SIG-M5 (cell line): ENCODE results near the gene HMG20A.
"Not testable (repeated sequence)": the region's sequence is repeated elsewhere in the genome, so short reads cannot be mapped to it uniquely, and the experiment has no call there.

ENCODE experiments used
- DNase-seq: peaks from one replicate; lab custom pipeline; 2025; lab: John Stamatoyannopoulos, UW

The HMG20A gene

GRCh38 chr15:77420610-77421369 is at the start of gene HMG20A:
TSS of gene HMG20A (plus strand) at chr15:77420888. CDS start at chr15:77458408, 37,520 bp downstream.
- DNase-seq = peak; percentile 46

DNA sequence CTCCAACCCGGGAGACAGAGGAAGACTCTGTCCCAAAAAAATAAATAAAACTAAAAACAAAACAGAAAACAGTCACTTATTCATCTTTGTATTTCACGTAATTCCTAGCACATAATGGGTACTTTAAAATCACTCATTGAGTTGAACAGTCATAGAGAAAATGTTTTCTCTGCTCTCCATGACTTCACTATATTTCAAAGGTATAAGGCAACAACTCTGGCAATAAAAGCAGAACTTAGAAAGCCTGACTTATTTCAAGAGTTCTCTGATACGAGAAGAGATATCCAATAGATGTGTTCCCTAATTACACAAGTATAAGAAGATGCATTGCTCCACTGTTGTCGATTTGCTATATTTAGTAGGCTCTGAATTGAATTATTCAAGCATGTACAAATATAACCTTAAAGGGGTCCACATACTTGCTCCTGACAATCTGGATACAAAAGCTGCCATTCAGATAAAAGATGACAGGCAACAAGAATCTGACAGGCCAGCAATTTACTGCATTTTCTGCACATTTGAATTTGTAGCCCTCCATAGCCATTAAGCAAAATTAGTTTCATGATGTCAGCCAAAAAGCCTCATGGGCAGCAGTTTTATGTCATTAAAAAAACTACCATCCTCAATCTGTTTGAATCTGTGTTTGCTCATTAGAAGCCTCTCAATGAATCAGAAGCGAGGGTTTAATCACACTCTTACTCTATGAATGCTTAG is 48.7 kb upstream of the HMG20A start:
- DNase-seq = no peak

GRCh38 chr15:77373441-77373840 is 47.2 kb upstream of the HMG20A start:
- DNase-seq = no peak

GRCh38 chr15:77375133-77375532 is 45.6 kb upstream of the HMG20A start:
- DNase-seq = no peak

GRCh38 chr15:77376770-77377169 is 43.9 kb upstream of the HMG20A start:
- DNase-seq = no peak

DNA sequence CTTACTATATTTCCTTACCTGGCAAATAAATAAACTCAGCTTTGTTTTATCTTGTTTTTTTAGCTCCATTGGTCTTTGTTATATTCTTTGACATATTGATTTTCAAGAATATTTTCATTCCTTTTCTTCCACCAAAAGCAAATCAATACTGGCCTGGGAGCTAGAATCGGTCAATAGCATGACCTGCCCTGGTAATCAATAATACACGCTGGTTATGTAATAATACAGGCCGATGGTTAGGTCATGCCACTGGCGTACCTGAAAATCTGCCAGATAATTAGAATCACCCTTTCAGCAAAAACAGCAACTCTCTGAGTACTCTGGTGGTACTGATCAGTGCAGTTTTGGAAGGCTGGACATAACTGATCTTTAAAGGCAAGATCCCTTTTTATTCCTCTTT is 40.7 kb upstream of the HMG20A start:
- DNase-seq = no peak

GRCh38 chr15:77384086-77384485 is 36.6 kb upstream of the HMG20A start:
- no peak for DNase-seq

DNA sequence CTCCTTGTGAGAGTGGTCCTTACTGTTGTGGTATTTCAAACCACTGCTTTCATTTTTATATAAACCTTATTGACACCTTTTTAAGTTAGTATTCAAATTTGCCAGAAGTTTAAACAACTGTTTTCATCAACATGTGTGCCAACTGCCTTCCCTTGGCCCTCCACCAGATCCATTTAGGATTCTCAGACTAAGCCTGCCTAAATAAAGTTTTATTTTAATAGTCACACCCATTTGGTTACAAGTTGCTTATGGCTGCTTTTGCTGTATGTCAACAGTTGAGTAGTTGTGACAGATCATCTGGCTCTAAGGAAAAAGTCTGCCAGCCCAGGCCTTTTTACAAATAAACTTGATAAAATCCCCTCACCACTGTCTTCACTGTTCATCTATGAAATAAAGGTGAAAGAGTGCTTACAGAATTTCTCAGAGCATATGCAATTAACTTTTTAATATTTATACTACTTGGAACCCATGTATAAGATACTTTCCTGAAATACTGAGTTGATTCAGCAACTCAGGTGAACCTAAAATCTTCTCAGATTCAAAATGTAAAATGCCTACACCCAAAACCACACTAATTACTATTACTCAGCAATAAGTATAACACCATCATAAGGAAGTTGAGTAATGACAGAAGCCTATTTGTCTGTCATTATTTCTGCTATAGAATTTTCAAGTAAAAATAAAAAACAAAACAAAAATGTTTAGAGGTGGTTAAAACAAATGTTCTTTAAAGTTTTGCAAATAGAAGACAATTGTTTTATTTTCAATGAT is 35.9 kb upstream of the HMG20A start:
- DNase-seq = no peak

DNA sequence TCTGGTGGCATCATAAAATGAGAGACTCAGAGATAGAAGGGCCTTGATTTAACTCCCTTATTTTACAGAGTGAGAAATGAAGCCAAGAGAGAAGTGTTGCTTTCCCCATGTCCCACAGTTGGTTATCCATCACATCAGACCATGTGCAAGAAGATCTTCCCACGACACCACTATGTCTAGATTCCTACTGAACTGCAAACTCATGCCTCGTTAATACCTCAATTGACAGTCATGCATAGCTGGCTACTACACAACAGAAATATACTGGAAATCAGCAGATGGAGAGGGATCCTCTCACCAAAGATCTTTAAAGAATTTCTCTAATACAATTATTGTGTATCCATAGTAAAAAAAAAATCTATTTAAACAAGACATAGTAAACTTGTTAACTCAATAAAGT is 34.1 kb upstream of the HMG20A start:
- no peak for DNase-seq

GRCh38 chr15:77387365-77388105 is 33.2 kb upstream of the HMG20A start:
- DNase-seq = no peak

DNA sequence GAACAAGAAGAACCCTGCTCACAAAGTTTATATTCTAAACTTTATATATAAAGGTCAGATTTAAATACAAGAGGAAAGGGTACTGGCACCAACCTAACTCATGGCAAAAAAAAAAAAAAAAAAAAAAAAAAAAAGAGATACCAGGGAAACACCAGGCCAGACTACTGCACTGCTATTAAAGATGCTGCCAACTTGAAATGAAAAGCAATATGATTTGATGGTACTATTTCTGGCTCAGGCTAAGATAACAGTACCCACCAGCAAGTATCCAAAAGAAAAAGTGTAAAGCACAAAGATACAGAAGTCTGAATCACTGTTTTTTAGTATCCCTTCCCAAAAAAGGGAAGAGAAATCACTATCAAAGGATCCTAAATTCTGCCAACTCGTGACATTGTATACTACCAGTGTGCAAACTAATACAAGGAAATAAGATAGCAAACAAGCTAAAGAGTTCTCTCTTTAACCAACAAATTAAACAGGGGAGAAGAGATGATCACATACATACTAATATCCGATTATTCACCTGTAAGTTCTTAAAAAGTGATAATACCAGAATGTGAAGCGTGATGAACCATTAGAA is 29.2 kb upstream of the HMG20A start:
- DNase-seq = no peak

- no peak for DNase-seq
These were observed 27.8 kb upstream of the HMG20A start for GRCh38 chr15:77392762-77393470.

- DNase-seq = no peak
These were observed 27.2 kb upstream of the HMG20A start for GRCh38 chr15:77393471-77393840.

DNA sequence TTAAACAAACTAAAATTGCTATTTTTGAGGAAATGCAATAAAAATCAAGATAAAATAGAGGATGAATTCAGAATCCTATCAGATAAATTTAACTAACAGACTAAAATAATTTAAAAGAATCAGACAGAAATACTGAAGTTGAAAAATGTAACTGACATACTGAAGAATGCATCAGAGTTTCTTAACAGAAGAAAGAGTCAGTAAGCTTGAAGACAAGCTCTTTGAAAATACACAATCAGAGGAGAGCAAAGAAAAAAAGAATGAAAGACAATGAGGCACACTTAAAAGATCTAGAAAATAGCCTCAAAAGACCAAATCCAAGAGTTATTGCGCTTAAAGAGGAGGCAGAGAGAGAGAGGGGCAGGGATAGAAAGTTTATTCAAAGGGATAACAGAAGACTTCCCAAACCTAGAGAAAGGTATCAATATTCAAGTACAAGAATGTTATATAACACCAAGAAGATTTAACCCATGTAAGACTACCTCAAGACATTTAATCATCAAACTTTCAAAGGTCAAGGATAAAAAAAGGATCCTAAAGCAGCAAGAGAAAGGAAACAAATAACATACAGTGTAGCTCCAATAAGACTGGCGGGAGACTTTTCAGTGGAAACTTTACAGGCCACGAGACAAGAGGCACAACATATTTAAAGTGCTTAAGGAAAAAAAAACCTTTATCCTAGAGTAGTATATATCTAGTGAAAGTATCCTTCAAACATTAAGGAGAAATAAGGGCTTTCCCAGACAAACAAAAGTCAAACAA is 25.5 kb upstream of the HMG20A start:
- no peak for DNase-seq

DNA sequence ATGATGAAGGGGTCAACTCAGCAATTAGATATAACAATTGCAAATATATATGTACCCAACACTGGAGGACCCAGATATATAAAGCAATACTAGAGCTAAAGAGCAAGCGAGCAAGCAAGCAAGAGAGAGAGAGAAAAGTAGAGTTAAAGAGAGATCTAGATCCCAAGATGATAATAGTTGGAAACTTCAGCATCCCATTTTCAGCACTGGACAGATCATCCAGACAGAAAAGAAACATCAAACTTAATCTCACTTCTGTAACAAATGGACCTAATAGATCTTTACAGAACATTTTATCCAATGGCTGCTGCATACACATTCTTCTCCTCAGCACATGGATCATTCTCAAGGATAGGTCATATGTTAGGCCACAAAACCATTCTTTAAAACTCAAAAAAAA is 24.0 kb upstream of the HMG20A start:
- no peak for DNase-seq

DNA sequence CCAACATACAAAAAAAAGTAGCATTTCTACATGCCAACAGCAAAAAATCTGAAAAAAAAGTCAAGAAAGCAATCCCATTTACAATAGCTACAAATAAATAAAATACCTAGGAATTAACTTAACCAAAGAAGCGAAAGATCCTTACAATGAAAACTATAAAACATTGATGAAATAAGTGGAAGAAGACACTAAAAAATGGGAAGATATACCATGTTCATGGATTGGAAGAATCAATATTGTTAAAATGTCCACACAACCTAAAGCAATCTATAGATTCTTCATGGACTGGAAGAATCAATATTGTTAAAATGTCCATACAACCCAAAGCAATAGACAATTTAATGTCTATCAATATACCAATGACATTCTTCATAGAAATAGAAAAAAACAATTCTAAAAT is 21.8 kb upstream of the HMG20A start:
- no peak for DNase-seq

GRCh38 chr15:77400258-77400657 is 20.4 kb upstream of the HMG20A start:
- no peak for DNase-seq

GRCh38 chr15:77402740-77403379 is 17.8 kb upstream of the HMG20A start:
- DNase-seq = no peak

- not testable (repeated sequence) for DNase-seq
These were observed 14.4 kb upstream of the HMG20A start for GRCh38 chr15:77406173-77406759.
